PC-3 (cell line): ENCODE results near the gene LRP1B. TPM values are rescaled to one million over a fixed set of nuclear protein-coding genes. Genes with fewer than 3 reads are reported as not detected.

Experiments used
- ATAC-seq: fragments of 200-7000 bp; cut with Tn5 transposase; 2 replicates; pipeline ENCODE4 v1.9.1; 2020; ENCODE audit warnings: mild to moderate bottlenecking, moderate library complexity
- BruUV-seq: library from RNA; stranded (reverse); fragments of 400-500 nt; replicated peaks from 2 replicates; lab custom pipeline; 2021; lab: Mats Ljungman, UMichigan
- CTCF ChIA-PET: fragments of 300-600 bp; sonication (Branson Sonifier 250); formaldehyde crosslinking; loops from one replicate; lab custom pipeline; 2022; ENCODE audit warnings: antibody characterized with exemption; lab: Charles Lee
- POLR2A ChIA-PET: fragments of 300-600 bp; sonication (Branson Sonifier 250); formaldehyde crosslinking; loops from one replicate; lab custom pipeline; 2022; ENCODE audit warnings: antibody characterized with exemption; ENCODE audit not compliant: unreplicated experiment; lab: Charles Lee
- DNase-seq: peaks from one replicate; pipeline ENCODE4 v3.0.0-alpha.2; 2015
- H2AFZ ChIP-seq: fragments of 300-600 bp; sonication (generic); 2 replicates; pipeline ENCODE4 v1.6.0; 2016; ENCODE audit warnings: antibody characterized with exemption, low read length
- H3F3A ChIP-seq: fragments of 300-600 bp; sonication (generic); one replicate; pipeline ENCODE4 v1.6.0; 2017; ENCODE audit warnings: antibody characterized with exemption, low read length, control low read depth, mild to moderate bottlenecking; ENCODE audit not compliant: unreplicated experiment
- H3K27ac ChIP-seq: fragments of 300-600 bp; sonication (generic); 2 replicates; pipeline ENCODE4 v1.5.1; 2016; ENCODE audit warnings: mild to moderate bottlenecking, low read length
- H3K27me3 ChIP-seq: fragments of 300-600 bp; sonication (generic); 2 replicates; pipeline ENCODE4 v1.6.1; 2016; ENCODE audit warnings: low read length, mixed read lengths
- H3K36me3 ChIP-seq: fragments of 300-600 bp; sonication (generic); 2 replicates; pipeline ENCODE4 v1.6.1; 2016; ENCODE audit warnings: low read depth, mixed run types, low read length, mixed read lengths
- H3K4me1 ChIP-seq: fragments of 300-600 bp; sonication (generic); 2 replicates; pipeline ENCODE4 v1.5.1; 2016; ENCODE audit warnings: low read length; ENCODE audit not compliant: insufficient read depth
- H3K4me2 ChIP-seq: fragments of 300-600 bp; sonication (generic); 2 replicates; pipeline ENCODE4 v1.6.0; 2016; ENCODE audit warnings: low read length
- H3K4me3 ChIP-seq: fragments of 300-600 bp; sonication (generic); 2 replicates; pipeline ENCODE4 v1.5.1; 2016; ENCODE audit warnings: mild to moderate bottlenecking, low read length, mixed read lengths
- H3K79me2 ChIP-seq: fragments of 300-600 bp; sonication (generic); 2 replicates; pipeline ENCODE4 v1.6.1; 2017; ENCODE audit warnings: low read length, mixed read lengths
- H3K9ac ChIP-seq: fragments of 300-600 bp; sonication (generic); 2 replicates; pipeline ENCODE4 v1.6.0; 2016; ENCODE audit warnings: mild to moderate bottlenecking, low read length
- H3K9me2 ChIP-seq: fragments of 300-600 bp; sonication (generic); replicated peaks from 2 replicates; pipeline ENCODE4 v1.6.1; 2016; ENCODE audit warnings: mixed run types, low read length, mixed read lengths
- H3K9me3 ChIP-seq: fragments of 300-600 bp; sonication (generic); 2 replicates; pipeline ENCODE4 v1.6.1; 2016; ENCODE audit warnings: low read length, mixed read lengths
- H4K20me1 ChIP-seq: fragments of 300-600 bp; sonication (generic); 2 replicates; pipeline ENCODE4 v1.6.1; 2016; ENCODE audit warnings: low read length, mixed read lengths
- CTCF ChIP-seq: fragments of 300-600 bp; sonication (generic); conservative IDR thresholded peaks from 2 replicates; pipeline ENCODE4 v1.5.1; 2017; ENCODE audit warnings: antibody characterized with exemption, low read depth, mild to moderate bottlenecking, low read length
- EZH2 ChIP-seq: fragments of 300-600 bp; sonication (generic); IDR thresholded peaks from one replicate; pipeline ENCODE4 v1.6.1; 2017; ENCODE audit warnings: antibody characterized with exemption, mild to moderate bottlenecking, low read length; ENCODE audit not compliant: unreplicated experiment
- EZH2phosphoT487 ChIP-seq: fragments of 300-600 bp; sonication (generic); IDR thresholded peaks from 2 replicates; pipeline ENCODE4 v1.6.1; 2018; ENCODE audit warnings: mild to moderate bottlenecking, antibody characterized with exemption, low read length, borderline replicate concordance
- intact Hi-C: fragments of 100-400 bp; cut with micrococcal nuclease; formaldehyde crosslinking; loops from 2 replicates; pipeline ENCODE4 v1.9.0; 2023
- total RNA-seq: library from RNA; depleted of rRNA; stranded (reverse); fragments of >200 nt; gene quantifications from 2 replicates; pipeline ENCODE4 v1.2.3, GENCODE V29; 2014

The LRP1B gene
- total RNA-seq, 1 experiment from 2014 or later: 0.04 TPM

GRCh38 chr2:140276661-140277060, 1854.2 kb downstream of the LRP1B start:
- Histone ChIP-seq H3K9me2 (no peaks in the 10 kb centered on the region), H3K27me3 (no peaks in the 10 kb centered on the region), H3F3A (no peaks in the 10 kb centered on the region), H3K4me3 (no peak overlapping the region), H3K4me2 (no peak overlapping the region), H2AFZ (no peak overlapping the region), H3K79me2 (no peaks in the 10 kb centered on the region), H3K9ac (no peak overlapping the region), H3K4me1 (no peaks in the 10 kb centered on the region), H4K20me1 (no peaks in the 10 kb centered on the region), H3K9me3 (no peaks in the 10 kb centered on the region), H3K36me3 (no peaks in the 10 kb centered on the region), H3K27ac (no peak overlapping the region)
- no TSS peak for BruUV-seq
- intact Hi-C loops: no loop called here
- DNase-seq (no peak), ATAC-seq (no peak)
- ChIA-PET POLR2A (no interaction called here), CTCF (no interaction called here)
- TF ChIP-seq CTCF: no peak
- no peak for TF ChIP-seq EZH2
- TF ChIP-seq EZH2phosphoT487: no peak

GRCh38 chr2:140275427-140275826, 1855.4 kb downstream of the LRP1B start:
- no peak for ATAC-seq

More at GRCh38 chr2:140275427-140275826, 1855.4 kb downstream of the LRP1B start:
- H3K27ac ChIP-seq: no peak overlapping the region
- H3K4me3 ChIP-seq: no peak overlapping the region
- no peak overlapping the region for H2AFZ ChIP-seq
- H3K4me1 ChIP-seq: no peaks in the 10 kb centered on the region
- H3K9ac ChIP-seq: no peak overlapping the region
- no peaks in the 10 kb centered on the region for H3K9me2 ChIP-seq
- POLR2A ChIA-PET: no interaction called here
- H3K4me2 ChIP-seq: no peak overlapping the region
- H3K36me3 ChIP-seq: no peaks in the 10 kb centered on the region
- H3K79me2 ChIP-seq: no peaks in the 10 kb centered on the region
- CTCF ChIA-PET: no interaction called here
- DNase-seq: peak; percentile 19
- intact Hi-C loops: no loop called here
- BruUV-seq: no TSS peak
- no peaks in the 10 kb centered on the region for H3K9me3 ChIP-seq
- H3F3A ChIP-seq: no peaks in the 10 kb centered on the region
- H3K27me3 ChIP-seq: no peaks in the 10 kb centered on the region
- no peak for TF ChIP-seq EZH2phosphoT487
- TF ChIP-seq CTCF: no peak
- no peak for TF ChIP-seq EZH2
- no peaks in the 10 kb centered on the region for H4K20me1 ChIP-seq
